PC-9 (cell line): ENCODE results near the gene MON1B.

ENCODE experiments used
- EZH2 ChIP-seq: fragments of 200-600 bp; sonication (generic); IDR thresholded peaks from 2 replicates; pipeline ENCODE4 v1.8.0; 2017; ENCODE audit warnings: antibody characterized with exemption, low read depth
- TF ChIP-seq, protein P1 (sequence below): fragments of 200-600 bp; sonication (generic); conservative IDR thresholded peaks from 2 replicates; pipeline ENCODE4 v1.6.1; 2017; ENCODE audit warnings: mixed run types, antibody characterized with exemption, mild to moderate bottlenecking, moderate library complexity

DNA sequence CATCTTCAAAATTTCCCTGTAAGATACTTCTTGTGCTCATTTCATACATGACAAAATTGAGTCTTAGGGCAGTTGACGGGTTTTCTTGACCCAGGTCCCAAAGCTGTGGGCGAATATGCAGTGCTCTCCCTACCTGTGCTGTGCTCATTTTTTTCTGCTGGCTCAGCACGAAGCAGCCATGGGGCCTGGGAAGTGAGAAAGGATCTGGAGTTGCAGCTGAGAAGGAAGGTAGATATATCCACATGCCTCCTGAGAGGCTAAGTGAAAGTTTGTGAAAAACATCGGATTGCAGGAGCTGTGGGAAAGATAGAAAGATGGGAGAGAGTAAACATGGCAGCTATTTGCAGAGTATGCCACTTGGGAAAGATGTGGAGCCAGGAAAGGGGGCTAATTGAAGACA is 42.9 kb upstream of the MON1B start:
- TF ChIP-seq, protein P1, sequence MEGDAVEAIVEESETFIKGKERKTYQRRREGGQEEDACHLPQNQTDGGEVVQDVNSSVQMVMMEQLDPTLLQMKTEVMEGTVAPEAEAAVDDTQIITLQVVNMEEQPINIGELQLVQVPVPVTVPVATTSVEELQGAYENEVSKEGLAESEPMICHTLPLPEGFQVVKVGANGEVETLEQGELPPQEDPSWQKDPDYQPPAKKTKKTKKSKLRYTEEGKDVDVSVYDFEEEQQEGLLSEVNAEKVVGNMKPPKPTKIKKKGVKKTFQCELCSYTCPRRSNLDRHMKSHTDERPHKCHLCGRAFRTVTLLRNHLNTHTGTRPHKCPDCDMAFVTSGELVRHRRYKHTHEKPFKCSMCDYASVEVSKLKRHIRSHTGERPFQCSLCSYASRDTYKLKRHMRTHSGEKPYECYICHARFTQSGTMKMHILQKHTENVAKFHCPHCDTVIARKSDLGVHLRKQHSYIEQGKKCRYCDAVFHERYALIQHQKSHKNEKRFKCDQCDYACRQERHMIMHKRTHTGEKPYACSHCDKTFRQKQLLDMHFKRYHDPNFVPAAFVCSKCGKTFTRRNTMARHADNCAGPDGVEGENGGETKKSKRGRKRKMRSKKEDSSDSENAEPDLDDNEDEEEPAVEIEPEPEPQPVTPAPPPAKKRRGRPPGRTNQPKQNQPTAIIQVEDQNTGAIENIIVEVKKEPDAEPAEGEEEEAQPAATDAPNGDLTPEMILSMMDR, result no peak
- TF ChIP-seq EZH2, result no peak
